Measurements from ENCODE around the gene EEF1E1. TPM values are rescaled to one million over a fixed set of nuclear protein-coding genes. Genes with fewer than 3 reads are reported as not detected.

Gene EEF1E1
- total RNA-seq, 1 donor from 2014 or later, result 52.6 TPM

DNA sequence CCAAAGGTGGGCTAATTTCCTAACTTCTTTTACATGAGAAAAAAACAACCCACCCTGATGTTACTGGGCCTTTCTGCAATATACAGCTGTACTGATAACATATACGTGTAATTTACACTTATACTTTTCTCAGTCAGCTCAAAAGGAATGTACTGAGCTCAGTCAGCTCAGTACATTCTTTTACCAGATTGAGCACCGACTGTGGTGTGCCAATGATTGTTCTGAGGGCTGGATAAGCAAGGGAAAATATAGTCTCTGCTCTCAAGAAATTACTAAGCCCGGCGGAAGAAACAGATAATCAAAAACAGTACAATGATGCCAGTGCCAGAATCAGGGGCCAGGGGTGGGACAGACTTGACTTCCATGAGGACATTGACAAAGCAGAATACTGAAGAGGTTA is 28.1 kb downstream of the EEF1E1 start:
- no peaks in the 10 kb centered on the region for H3K36me3 ChIP-seq (ENCODE audit: control insufficient read depth, insufficient read depth, low read length)
- no peak overlapping the region for H3K4me3 ChIP-seq (ENCODE audit: low read depth, low read length)
- TF ChIP-seq CTCF (IDR thresholded peaks at IDR 0.05; ENCODE audit: insufficient read depth, low read length, poor library complexity, severe bottlenecking), result no peak
- DNase-seq (ENCODE audit: low read depth), result no peak
- no peaks in the 10 kb centered on the region for H3K27me3 ChIP-seq (ENCODE audit: control insufficient read depth, insufficient read depth, low read length)

GRCh38 chr6:8073758-8074157 is 28.6 kb downstream of the EEF1E1 start:
- Histone ChIP-seq H3K27me3 (ENCODE audit: control insufficient read depth, insufficient read depth, low read length) (no peaks in the 10 kb centered on the region), H3K36me3 (ENCODE audit: control insufficient read depth, insufficient read depth, low read length) (no peaks in the 10 kb centered on the region), H3K4me3 (ENCODE audit: low read depth, low read length) (no peak overlapping the region)
- DNase-seq (ENCODE audit: low read depth), result no peak
- TF ChIP-seq CTCF (IDR thresholded peaks at IDR 0.05; ENCODE audit: insufficient read depth, low read length, poor library complexity, severe bottlenecking), result no peak

GRCh38 chr6:8070718-8071117 is 31.6 kb downstream of the EEF1E1 start:
- Histone ChIP-seq H3K4me3 (ENCODE audit: low read depth, low read length) (no peak overlapping the region), H3K27me3 (ENCODE audit: control insufficient read depth, insufficient read depth, low read length) (no peaks in the 10 kb centered on the region), H3K36me3 (ENCODE audit: control insufficient read depth, insufficient read depth, low read length) (no peaks in the 10 kb centered on the region)
- DNase-seq (ENCODE audit: low read depth), result no peak
- TF ChIP-seq CTCF (IDR thresholded peaks at IDR 0.05; ENCODE audit: insufficient read depth, low read length, poor library complexity, severe bottlenecking), result no peak

DNA sequence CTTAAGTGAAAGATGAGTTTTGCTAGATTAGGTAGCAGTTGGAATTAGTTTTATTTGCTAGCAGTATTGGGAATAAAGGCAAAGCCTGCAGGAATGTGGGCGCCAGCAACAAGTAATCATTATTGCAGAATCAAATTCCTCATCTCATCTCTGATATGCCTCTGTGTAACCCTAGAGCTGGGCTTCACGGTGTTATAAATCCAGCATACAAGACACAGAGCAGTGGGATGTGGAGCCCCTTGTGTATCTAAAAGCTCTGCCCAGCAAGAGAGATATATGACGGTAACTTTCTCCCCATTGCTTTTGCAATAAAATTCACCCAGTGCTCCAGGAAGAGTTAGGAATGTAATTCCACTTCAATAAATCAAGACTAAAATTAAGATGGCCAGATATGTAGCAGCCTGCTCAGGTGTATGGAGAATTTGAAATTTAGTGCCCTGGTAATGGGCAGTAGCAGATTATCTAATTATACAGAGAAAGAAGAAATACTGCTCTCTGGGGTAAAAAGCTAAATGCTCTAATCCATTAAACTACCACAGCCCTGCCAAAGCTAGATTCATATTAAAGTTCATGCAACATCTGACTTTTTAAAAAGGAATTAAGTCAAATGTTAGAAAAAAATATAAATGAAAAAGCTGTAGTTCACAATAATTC is 32.6 kb downstream of the EEF1E1 start:
- no peak for DNase-seq (ENCODE audit: low read depth)
- no peaks in the 10 kb centered on the region for H3K36me3 ChIP-seq (ENCODE audit: control insufficient read depth, insufficient read depth, low read length)
- H3K4me3 ChIP-seq (ENCODE audit: low read depth, low read length), result no peak overlapping the region
- no peaks in the 10 kb centered on the region for H3K27me3 ChIP-seq (ENCODE audit: control insufficient read depth, insufficient read depth, low read length)
- no peak for TF ChIP-seq CTCF (IDR thresholded peaks at IDR 0.05; ENCODE audit: insufficient read depth, low read length, poor library complexity, severe bottlenecking)

DNA sequence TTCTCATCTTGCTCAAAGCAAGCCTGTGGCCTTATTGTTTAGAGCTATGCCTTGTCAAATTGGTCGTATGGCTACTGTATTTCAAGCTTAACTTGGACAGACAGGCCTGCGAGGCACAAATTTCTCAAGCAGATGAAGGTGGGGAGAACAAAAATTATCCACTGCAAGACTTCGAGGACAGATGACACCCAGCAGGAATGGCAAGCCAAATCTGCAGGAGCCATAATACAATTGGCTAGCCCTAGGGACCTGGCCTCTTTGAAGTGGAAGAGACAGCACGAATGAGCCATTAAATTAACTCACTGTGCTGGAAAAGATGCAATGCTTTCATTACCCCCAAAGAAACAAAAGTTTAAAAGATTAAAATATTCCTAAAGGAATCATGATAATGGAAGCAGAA is 33.2 kb downstream of the EEF1E1 start:
- no peak for DNase-seq (ENCODE audit: low read depth)
- Histone ChIP-seq H3K36me3 (ENCODE audit: control insufficient read depth, insufficient read depth, low read length) (no peaks in the 10 kb centered on the region), H3K4me3 (ENCODE audit: low read depth, low read length) (no peak overlapping the region), H3K27me3 (ENCODE audit: control insufficient read depth, insufficient read depth, low read length) (no peaks in the 10 kb centered on the region)
- no peak for TF ChIP-seq CTCF (IDR thresholded peaks at IDR 0.05; ENCODE audit: insufficient read depth, low read length, poor library complexity, severe bottlenecking)

DNA sequence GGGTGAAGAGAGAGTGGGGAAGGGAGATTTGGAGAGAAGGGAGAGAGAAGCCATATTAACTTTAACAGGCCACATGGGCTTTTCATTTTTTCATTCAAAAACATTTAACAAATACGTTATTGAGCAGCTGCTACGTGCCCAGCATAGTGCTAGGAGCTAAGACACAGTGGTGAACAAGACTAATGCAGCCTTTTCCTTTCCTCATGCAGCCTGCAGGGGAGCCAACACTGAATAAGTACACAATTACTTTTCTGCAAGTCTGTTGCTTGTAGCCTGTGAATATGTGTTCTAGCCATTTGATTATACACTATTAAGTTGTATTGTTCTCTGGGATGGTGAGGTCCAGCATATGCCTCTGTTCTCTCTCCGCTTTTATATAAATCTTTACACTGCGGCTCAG is 36.2 kb downstream of the EEF1E1 start:
- DNase-seq (ENCODE audit: low read depth), result no peak
- Histone ChIP-seq H3K36me3 (ENCODE audit: control insufficient read depth, insufficient read depth, low read length) (no peaks in the 10 kb centered on the region), H3K4me3 (ENCODE audit: low read depth, low read length) (no peak overlapping the region), H3K27me3 (ENCODE audit: control insufficient read depth, insufficient read depth, low read length) (no peaks in the 10 kb centered on the region)
- peak; percentile 7 for TF ChIP-seq CTCF (IDR thresholded peaks at IDR 0.05; ENCODE audit: insufficient read depth, low read length, poor library complexity, severe bottlenecking)
